ENCODE measurements around the gene ZNF607.

DNA sequence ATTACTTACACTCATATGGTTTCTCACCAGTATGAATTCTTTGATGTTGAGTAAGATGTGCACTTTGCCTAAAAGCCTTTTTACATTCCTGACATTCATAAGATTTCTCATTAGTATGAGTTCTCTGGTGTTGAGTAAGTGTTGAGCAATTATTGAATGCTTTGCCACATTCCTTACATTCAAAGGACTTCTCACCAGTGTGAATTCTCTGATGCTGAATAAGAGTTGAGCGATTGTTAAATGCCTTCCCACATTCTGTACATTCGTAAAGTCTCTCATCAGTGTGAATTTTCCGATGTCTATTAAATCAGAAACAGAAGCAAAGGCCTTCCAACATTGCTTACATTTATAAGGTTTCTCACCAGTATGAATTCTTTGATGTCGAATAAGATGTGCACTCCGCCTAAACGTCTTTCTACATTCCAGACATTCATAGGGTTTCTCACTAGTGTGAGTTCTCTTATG is 50.1 kb downstream of the ZNF607 start:
- TF ChIP-seq POLR2A (IDR thresholded peaks at IDR 0.05) = no peak
- TF ChIP-seq, protein P1, sequence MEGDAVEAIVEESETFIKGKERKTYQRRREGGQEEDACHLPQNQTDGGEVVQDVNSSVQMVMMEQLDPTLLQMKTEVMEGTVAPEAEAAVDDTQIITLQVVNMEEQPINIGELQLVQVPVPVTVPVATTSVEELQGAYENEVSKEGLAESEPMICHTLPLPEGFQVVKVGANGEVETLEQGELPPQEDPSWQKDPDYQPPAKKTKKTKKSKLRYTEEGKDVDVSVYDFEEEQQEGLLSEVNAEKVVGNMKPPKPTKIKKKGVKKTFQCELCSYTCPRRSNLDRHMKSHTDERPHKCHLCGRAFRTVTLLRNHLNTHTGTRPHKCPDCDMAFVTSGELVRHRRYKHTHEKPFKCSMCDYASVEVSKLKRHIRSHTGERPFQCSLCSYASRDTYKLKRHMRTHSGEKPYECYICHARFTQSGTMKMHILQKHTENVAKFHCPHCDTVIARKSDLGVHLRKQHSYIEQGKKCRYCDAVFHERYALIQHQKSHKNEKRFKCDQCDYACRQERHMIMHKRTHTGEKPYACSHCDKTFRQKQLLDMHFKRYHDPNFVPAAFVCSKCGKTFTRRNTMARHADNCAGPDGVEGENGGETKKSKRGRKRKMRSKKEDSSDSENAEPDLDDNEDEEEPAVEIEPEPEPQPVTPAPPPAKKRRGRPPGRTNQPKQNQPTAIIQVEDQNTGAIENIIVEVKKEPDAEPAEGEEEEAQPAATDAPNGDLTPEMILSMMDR (IDR thresholded peaks at IDR 0.05) = no peak

Data from esophagus squamous epithelium (tissue), 4 donors.